EH (cell line): Measurements from ENCODE around the gene EXOC1L.

Experiments
- DNase-seq: peaks from one replicate; pipeline ENCODE4 v3.0.0-alpha.2; 2015; ENCODE audit warnings: low read depth

Gene EXOC1L

GRCh38 chr4:55819634-55820033 is at the start of gene EXOC1L:
Gene EXOC1L, plus strand, starts transcription at chr4:55819790. Its CDS starts 237 bp downstream, at chr4:55820027.
- DNase-seq = no peak

- no peak for DNase-seq
Measured at GRCh38 chr4:55770662-55771061, 48.9 kb upstream of the EXOC1L start.

GRCh38 chr4:55781341-55781740 is 38.2 kb upstream of the EXOC1L start:
- no peak for DNase-seq

- no peak for DNase-seq
Measured at GRCh38 chr4:55781812-55782211, 37.8 kb upstream of the EXOC1L start.

- DNase-seq = no peak
Measured at GRCh38 chr4:55783584-55783983, 36.0 kb upstream of the EXOC1L start.

GRCh38 chr4:55784747-55785146 is 34.8 kb upstream of the EXOC1L start:
- no peak for DNase-seq

GRCh38 chr4:55791666-55792065 is 27.9 kb upstream of the EXOC1L start:
- DNase-seq = no peak

GRCh38 chr4:55793479-55793878 is 26.1 kb upstream of the EXOC1L start:
- no peak for DNase-seq

- no peak for DNase-seq
Measured at GRCh38 chr4:55794053-55794452, 25.5 kb upstream of the EXOC1L start.

GRCh38 chr4:55795341-55795740 is 24.2 kb upstream of the EXOC1L start:
- DNase-seq = no peak

GRCh38 chr4:55801498-55801897 is 18.1 kb upstream of the EXOC1L start:
- no peak for DNase-seq

- DNase-seq = no peak
Measured at GRCh38 chr4:55807556-55807955, 12.0 kb upstream of the EXOC1L start.

GRCh38 chr4:55808186-55808585 is 11.4 kb upstream of the EXOC1L start:
- DNase-seq = no peak

GRCh38 chr4:55808632-55809031 is 11.0 kb upstream of the EXOC1L start:
- no peak for DNase-seq

GRCh38 chr4:55817691-55818090 is 1.9 kb upstream of the EXOC1L start:
- no peak for DNase-seq

- DNase-seq = no peak
Measured at GRCh38 chr4:55820279-55820678, 689 bp downstream of the EXOC1L start.

GRCh38 chr4:55822329-55822728 is 2.7 kb downstream of the EXOC1L start:
- no peak for DNase-seq

- DNase-seq = no peak
Measured at GRCh38 chr4:55824865-55825264, 5.3 kb downstream of the EXOC1L start.

GRCh38 chr4:55826986-55827385 is 7.4 kb downstream of the EXOC1L start:
- DNase-seq = no peak

GRCh38 chr4:55827582-55827981 is 8.0 kb downstream of the EXOC1L start:
- DNase-seq = no peak

- DNase-seq = no peak
Measured at GRCh38 chr4:55830048-55830447, 10.5 kb downstream of the EXOC1L start.

GRCh38 chr4:55830716-55831115 is 11.1 kb downstream of the EXOC1L start:
- DNase-seq = no peak

- DNase-seq = no peak
Measured at GRCh38 chr4:55834086-55834795, 14.7 kb downstream of the EXOC1L start.

GRCh38 chr4:55837903-55838302 is 18.3 kb downstream of the EXOC1L start:
- no peak for DNase-seq
